ENCODE measurements around the gene PAWR. TPM values are rescaled to one million over a fixed set of nuclear protein-coding genes. Genes with fewer than 3 reads are reported as not detected.
"Not testable (repeated sequence)": the region's sequence is repeated elsewhere in the genome, so short reads cannot be mapped to it uniquely, and the experiment has no call there.

The PAWR gene
- total RNA-seq, 1 experiment from 2014 or later: 83.2 TPM

- Histone ChIP-seq H3K27me3 (ENCODE audit: low read length) (no peaks in the 10 kb centered on the region), H3K79me2 (ENCODE audit: low read length) (peaks cover 57% of the 10 kb centered on the region), H2AFZ (ENCODE audit: low read length) (peak overlapping the region; percentile 23; the same call in 1 of the 2 replicates), H3K36me3 (ENCODE audit: insufficient read depth, low read length) (0 out of 2 replicates have a peak, but pooled peaks cover 5% of the 10 kb centered on the region), H3K9me3 (ENCODE audit: low read length) (no peaks in the 10 kb centered on the region), H3K9ac (ENCODE audit: low read length) (peak overlapping the region; percentile 86), H3K27ac (ENCODE audit: low read length) (peak overlapping the region; percentile 68), H3K4me1 (ENCODE audit: low read length) (peaks cover 41% of the 10 kb centered on the region), H3K9me2 (replicated peaks; ENCODE audit: insufficient read depth, low read length) (no peaks in the 10 kb centered on the region), H4K20me1 (ENCODE audit: insufficient read depth, low read depth, low read length) (peaks cover 17% of the 10 kb centered on the region; the same call in 1 of the 2 replicates), H3K4me3 (ENCODE audit: low read length) (peak overlapping the region; percentile 85), H3K4me2 (ENCODE audit: low read depth, low read length, poor library complexity, severe bottlenecking) (peak overlapping the region; percentile 94)
- peak; percentile 80 for DNase-seq
Measured at GRCh38 chr12:79689477-79690141, 1.2 kb downstream of the PAWR start.

- Histone ChIP-seq H2AFZ (ENCODE audit: low read length) (0 out of 2 replicates have a peak overlapping the region, but pooled peaks have one; percentile 13), H4K20me1 (ENCODE audit: insufficient read depth, low read depth, low read length) (peaks cover 17% of the 10 kb centered on the region; the same call in 1 of the 2 replicates), H3K9me2 (replicated peaks; ENCODE audit: insufficient read depth, low read length) (no peaks in the 10 kb centered on the region), H3K36me3 (ENCODE audit: insufficient read depth, low read length) (0 out of 2 replicates have a peak, but pooled peaks cover 5% of the 10 kb centered on the region), H3K27ac (ENCODE audit: low read length) (peak overlapping the region; percentile 68), H3K79me2 (ENCODE audit: low read length) (peaks cover 62% of the 10 kb centered on the region), H3K9ac (ENCODE audit: low read length) (peak overlapping the region; percentile 86), H3K27me3 (ENCODE audit: low read length) (no peaks in the 10 kb centered on the region), H3K4me3 (ENCODE audit: low read length) (peak overlapping the region; percentile 85), H3K9me3 (ENCODE audit: low read length) (no peaks in the 10 kb centered on the region), H3K4me2 (ENCODE audit: low read depth, low read length, poor library complexity, severe bottlenecking) (peak overlapping the region; percentile 94), H3K4me1 (ENCODE audit: low read length) (peaks cover 47% of the 10 kb centered on the region)
- DNase-seq: peak; percentile 73
Measured at GRCh38 chr12:79689061-79689476, 1.7 kb downstream of the PAWR start.

GRCh38 chr12:79688376-79689060 lies 2.2 kb downstream of the PAWR start:
- peak overlapping the region; percentile 68 for H3K27ac ChIP-seq (ENCODE audit: low read length)
- peak; percentile 72 for DNase-seq
- peaks cover 17% of the 10 kb centered on the region; the same call in 1 of the 2 replicates for H4K20me1 ChIP-seq (ENCODE audit: insufficient read depth, low read depth, low read length)
- H3K36me3 ChIP-seq (ENCODE audit: insufficient read depth, low read length): 0 out of 2 replicates have a peak, but pooled peaks cover 5% of the 10 kb centered on the region
- peak overlapping the region; percentile 85 for H3K4me3 ChIP-seq (ENCODE audit: low read length)
- no peaks in the 10 kb centered on the region for H3K27me3 ChIP-seq (ENCODE audit: low read length)
- peak overlapping the region; percentile 94 for H3K4me2 ChIP-seq (ENCODE audit: low read depth, low read length, poor library complexity, severe bottlenecking)
- no peaks in the 10 kb centered on the region for H3K9me2 ChIP-seq (replicated peaks; ENCODE audit: insufficient read depth, low read length)
- H3K79me2 ChIP-seq (ENCODE audit: low read length): peaks cover 68% of the 10 kb centered on the region
- peak overlapping the region; percentile 86 for H3K9ac ChIP-seq (ENCODE audit: low read length)
- no peak overlapping the region for H2AFZ ChIP-seq (ENCODE audit: low read length)
- no peaks in the 10 kb centered on the region for H3K9me3 ChIP-seq (ENCODE audit: low read length)
- peaks cover 50% of the 10 kb centered on the region for H3K4me1 ChIP-seq (ENCODE audit: low read length)

GRCh38 chr12:79687711-79688260 lies 3.0 kb downstream of the PAWR start:
- Histone ChIP-seq H3K79me2 (ENCODE audit: low read length) (peaks cover 75% of the 10 kb centered on the region), H3K4me3 (ENCODE audit: low read length) (peak overlapping the region; percentile 85), H3K27ac (ENCODE audit: low read length) (peak overlapping the region; percentile 68), H4K20me1 (ENCODE audit: insufficient read depth, low read depth, low read length) (peaks cover 20% of the 10 kb centered on the region; the same call in 1 of the 2 replicates), H3K9me2 (replicated peaks; ENCODE audit: insufficient read depth, low read length) (no peaks in the 10 kb centered on the region), H3K9me3 (ENCODE audit: low read length) (no peaks in the 10 kb centered on the region), H2AFZ (ENCODE audit: low read length) (no peak overlapping the region), H3K27me3 (ENCODE audit: low read length) (no peaks in the 10 kb centered on the region), H3K4me2 (ENCODE audit: low read depth, low read length, poor library complexity, severe bottlenecking) (peak overlapping the region; percentile 94), H3K36me3 (ENCODE audit: insufficient read depth, low read length) (0 out of 2 replicates have a peak, but pooled peaks cover 5% of the 10 kb centered on the region), H3K4me1 (ENCODE audit: low read length) (peaks cover 53% of the 10 kb centered on the region), H3K9ac (ENCODE audit: low read length) (peak overlapping the region; percentile 86)
- peak; percentile 54 for DNase-seq

DNA sequence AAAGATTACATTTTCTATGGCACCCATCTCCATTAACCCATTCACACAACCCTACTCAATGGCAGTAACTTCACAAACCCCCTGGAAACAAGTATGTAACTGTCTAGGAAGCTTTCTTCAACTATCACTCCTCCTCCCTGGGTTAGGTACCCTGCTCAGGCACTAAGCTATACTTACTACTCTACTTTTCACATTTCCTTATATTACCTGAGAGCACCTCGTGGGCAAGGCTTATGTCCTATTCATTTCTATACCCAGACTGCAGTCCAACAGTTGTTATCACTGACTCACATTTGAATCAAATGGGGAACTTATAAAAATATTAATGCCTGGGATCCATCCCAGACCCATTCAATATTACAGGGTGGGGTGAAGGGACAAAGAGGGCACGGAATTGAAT lies 4.6 kb downstream of the PAWR start:
- Histone ChIP-seq H3K27ac (ENCODE audit: low read length) (peak overlapping the region; percentile 68), H3K9me3 (ENCODE audit: low read length) (no peaks in the 10 kb centered on the region), H2AFZ (ENCODE audit: low read length) (no peak overlapping the region), H3K79me2 (ENCODE audit: low read length) (peaks cover 91% of the 10 kb centered on the region), H4K20me1 (ENCODE audit: insufficient read depth, low read depth, low read length) (peaks cover 31% of the 10 kb centered on the region; the same call in 1 of the 2 replicates), H3K9me2 (replicated peaks; ENCODE audit: insufficient read depth, low read length) (no peaks in the 10 kb centered on the region), H3K27me3 (ENCODE audit: low read length) (no peaks in the 10 kb centered on the region), H3K4me1 (ENCODE audit: low read length) (peaks cover 65% of the 10 kb centered on the region), H3K4me3 (ENCODE audit: low read length) (peak overlapping the region; percentile 85), H3K9ac (ENCODE audit: low read length) (peak overlapping the region; percentile 86), H3K36me3 (ENCODE audit: insufficient read depth, low read length) (0 out of 2 replicates have a peak, but pooled peaks cover 5% of the 10 kb centered on the region), H3K4me2 (ENCODE audit: low read depth, low read length, poor library complexity, severe bottlenecking) (peak overlapping the region; percentile 94)
- no peak for DNase-seq

GRCh38 chr12:79685068-79685467 lies 5.7 kb downstream of the PAWR start:
- no peaks in the 10 kb centered on the region for H3K9me3 ChIP-seq (ENCODE audit: low read length)
- no peaks in the 10 kb centered on the region for H3K27me3 ChIP-seq (ENCODE audit: low read length)
- DNase-seq: no peak
- no peak overlapping the region for H2AFZ ChIP-seq (ENCODE audit: low read length)
- peaks cover 32% of the 10 kb centered on the region; the same call in 1 of the 2 replicates for H4K20me1 ChIP-seq (ENCODE audit: insufficient read depth, low read depth, low read length)
- no peak overlapping the region; the same call in 1 of the 2 replicates for H3K27ac ChIP-seq (ENCODE audit: low read length)
- H3K79me2 ChIP-seq (ENCODE audit: low read length): peaks cover 100% of the 10 kb centered on the region
- no peak overlapping the region for H3K9ac ChIP-seq (ENCODE audit: low read length)
- no peak overlapping the region; the same call in 1 of the 2 replicates for H3K4me3 ChIP-seq (ENCODE audit: low read length)
- peaks cover 73% of the 10 kb centered on the region for H3K4me1 ChIP-seq (ENCODE audit: low read length)
- peak overlapping the region; percentile 94 for H3K4me2 ChIP-seq (ENCODE audit: low read depth, low read length, poor library complexity, severe bottlenecking)
- H3K9me2 ChIP-seq (replicated peaks; ENCODE audit: insufficient read depth, low read length): no peaks in the 10 kb centered on the region
- 0 out of 2 replicates have a peak, but pooled peaks cover 5% of the 10 kb centered on the region for H3K36me3 ChIP-seq (ENCODE audit: insufficient read depth, low read length)

GRCh38 chr12:79684338-79684737 lies 6.4 kb downstream of the PAWR start:
- not testable (repeated sequence) for H2AFZ ChIP-seq (ENCODE audit: low read length); H3K27ac ChIP-seq (ENCODE audit: low read length); H3K9me3 ChIP-seq (ENCODE audit: low read length); H3K9me2 ChIP-seq (replicated peaks; ENCODE audit: insufficient read depth, low read length); H3K36me3 ChIP-seq (ENCODE audit: insufficient read depth, low read length); H3K9ac ChIP-seq (ENCODE audit: low read length); H3K4me3 ChIP-seq (ENCODE audit: low read length); DNase-seq; H3K27me3 ChIP-seq (ENCODE audit: low read length)
- peaks cover 100% of the 10 kb centered on the region for H3K79me2 ChIP-seq (ENCODE audit: low read length)
- H4K20me1 ChIP-seq (ENCODE audit: insufficient read depth, low read depth, low read length): peaks cover 32% of the 10 kb centered on the region; the same call in 1 of the 2 replicates
- peak overlapping the region; percentile 94 for H3K4me2 ChIP-seq (ENCODE audit: low read depth, low read length, poor library complexity, severe bottlenecking)
- peaks cover 81% of the 10 kb centered on the region for H3K4me1 ChIP-seq (ENCODE audit: low read length)

All from Karpas-422 (cell line).